Cardiac fibroblast (primary cell): Measurements from ENCODE around the gene HAAO.

Experiments
- DNase-seq, 2 donors: peaks; one replicate each; pipeline versions ENCODE4 v3.0.0 to v3.0.0-alpha.2; 2010; ENCODE audit warnings: low read depth in 2 of 2
- H3K4me3 ChIP-seq, 2 donors: replicated peaks in 1 of 2; 1 replicate in 1 of 2; 2 replicates in 1 of 2; pipeline ENCODE4 v1.5.1; 2011; ENCODE audit warnings: low read depth in 2 of 2, low read length in 2 of 2, mild to moderate bottlenecking in 2 of 2, moderate library complexity in 1 of 2
- TF ChIP-seq, protein P1 (sequence below): IDR thresholded peaks from one replicate; pipeline ENCODE4 v1.5.1; 2011; ENCODE audit warnings: low read depth, mild to moderate bottlenecking, low read length, inconsistent platforms

Gene HAAO

GRCh38 chr2:42813763-42814162, 21.4 kb upstream of the HAAO start:
- H3K4me3 ChIP-seq = no peak overlapping the region
- TF ChIP-seq, protein P1, sequence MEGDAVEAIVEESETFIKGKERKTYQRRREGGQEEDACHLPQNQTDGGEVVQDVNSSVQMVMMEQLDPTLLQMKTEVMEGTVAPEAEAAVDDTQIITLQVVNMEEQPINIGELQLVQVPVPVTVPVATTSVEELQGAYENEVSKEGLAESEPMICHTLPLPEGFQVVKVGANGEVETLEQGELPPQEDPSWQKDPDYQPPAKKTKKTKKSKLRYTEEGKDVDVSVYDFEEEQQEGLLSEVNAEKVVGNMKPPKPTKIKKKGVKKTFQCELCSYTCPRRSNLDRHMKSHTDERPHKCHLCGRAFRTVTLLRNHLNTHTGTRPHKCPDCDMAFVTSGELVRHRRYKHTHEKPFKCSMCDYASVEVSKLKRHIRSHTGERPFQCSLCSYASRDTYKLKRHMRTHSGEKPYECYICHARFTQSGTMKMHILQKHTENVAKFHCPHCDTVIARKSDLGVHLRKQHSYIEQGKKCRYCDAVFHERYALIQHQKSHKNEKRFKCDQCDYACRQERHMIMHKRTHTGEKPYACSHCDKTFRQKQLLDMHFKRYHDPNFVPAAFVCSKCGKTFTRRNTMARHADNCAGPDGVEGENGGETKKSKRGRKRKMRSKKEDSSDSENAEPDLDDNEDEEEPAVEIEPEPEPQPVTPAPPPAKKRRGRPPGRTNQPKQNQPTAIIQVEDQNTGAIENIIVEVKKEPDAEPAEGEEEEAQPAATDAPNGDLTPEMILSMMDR = no peak
- DNase-seq = no peak

DNA sequence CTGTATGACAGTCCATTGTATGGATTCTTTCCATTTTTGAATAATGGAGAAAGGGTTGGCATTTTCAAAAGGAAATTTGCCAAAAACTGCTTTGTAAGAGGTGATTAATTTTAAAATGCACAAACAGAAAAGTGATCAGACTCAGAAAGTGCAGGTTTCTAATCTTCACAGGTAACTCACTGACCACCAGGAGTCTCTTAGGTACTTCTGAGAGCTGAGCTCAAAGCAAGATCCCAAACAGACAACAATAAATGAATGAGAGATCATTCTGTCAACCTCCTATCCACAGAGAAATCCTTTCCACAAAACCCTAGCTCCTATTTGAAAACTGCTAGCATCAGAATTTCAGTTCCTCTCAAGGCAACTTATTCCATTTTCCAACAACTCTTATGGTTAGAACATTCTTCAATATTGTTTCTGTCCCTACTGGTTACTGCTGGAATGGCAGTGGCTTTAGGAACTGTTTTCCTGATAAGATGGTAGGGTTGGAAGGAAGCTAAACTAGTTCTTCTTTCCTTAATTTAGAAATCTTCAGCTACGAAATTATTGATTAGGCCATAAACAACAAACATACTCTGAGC, 20.6 kb upstream of the HAAO start:
- DNase-seq = peak; percentile 52 to 53
- H3K4me3 ChIP-seq = no peak overlapping the region
- TF ChIP-seq, protein P1 = peak; percentile 58

DNA sequence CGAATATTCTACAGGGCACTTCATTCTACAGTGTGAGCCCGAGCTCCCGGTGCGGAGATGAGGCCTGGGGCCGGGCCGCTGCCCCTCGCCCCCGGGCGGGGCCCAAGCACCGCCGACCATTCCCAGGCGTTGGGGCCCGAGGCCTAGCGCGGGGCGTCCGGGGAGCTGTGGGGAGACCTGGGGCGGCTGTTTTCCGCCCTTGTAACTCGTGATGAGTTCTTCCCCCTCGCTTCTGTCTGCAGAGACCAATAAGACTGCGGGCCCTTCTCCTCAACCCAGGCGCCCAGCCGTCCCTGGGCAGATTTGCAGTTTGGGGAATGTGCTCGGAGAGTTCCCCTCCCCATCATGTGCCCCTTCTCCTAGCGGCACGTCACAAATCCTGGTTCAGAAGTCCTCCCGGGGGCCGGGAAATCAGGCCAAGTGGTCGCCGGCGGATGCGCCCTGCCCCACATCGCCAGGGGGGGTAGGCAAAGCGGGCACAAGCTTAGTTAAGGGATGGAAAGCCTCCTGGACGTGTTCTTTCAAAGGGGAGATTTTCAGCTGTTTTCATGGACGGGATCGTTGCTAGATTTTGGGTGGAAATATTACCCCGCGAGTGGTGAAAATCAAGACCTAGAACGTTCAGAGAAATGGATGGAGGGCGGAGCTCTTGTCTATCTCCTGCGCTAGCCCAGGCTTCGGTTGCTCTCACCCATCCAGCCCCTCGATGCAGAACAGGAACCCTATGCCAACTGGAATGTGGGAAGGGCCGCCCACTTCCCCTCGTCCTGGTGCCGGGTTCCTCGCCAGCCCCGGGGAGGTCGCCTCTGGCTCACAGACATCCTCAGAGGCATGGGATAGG, 18.8 kb upstream of the HAAO start:
- TF ChIP-seq, protein P1 = no peak
- peak overlapping the region; percentile 50 to 67 for H3K4me3 ChIP-seq
- DNase-seq = peak; percentile 52 to 75

GRCh38 chr2:42810121-42810970, 18.0 kb upstream of the HAAO start:
- DNase-seq = peak; percentile 98
- peak overlapping the region; percentile 50 to 67 for H3K4me3 ChIP-seq
- TF ChIP-seq, protein P1 = peak; percentile 7

GRCh38 chr2:42809819-42810120, 17.4 kb upstream of the HAAO start:
- peak; percentile 82 to 89 for DNase-seq
- TF ChIP-seq, protein P1 = peak; percentile 17
- H3K4me3 ChIP-seq = peak overlapping the region; percentile 39 to 67

GRCh38 chr2:42809131-42809818, 16.9 kb upstream of the HAAO start:
- DNase-seq = no peak
- H3K4me3 ChIP-seq = peak overlapping the region; percentile 39 to 67
- TF ChIP-seq, protein P1 = no peak
